ENCODE measurements around the gene AIP. TPM values are rescaled to one million over a fixed set of nuclear protein-coding genes. Genes with fewer than 3 reads are reported as not detected.

The AIP gene
- total RNA-seq, 1 donor from 2014 or later, result 50.1 TPM

DNA sequence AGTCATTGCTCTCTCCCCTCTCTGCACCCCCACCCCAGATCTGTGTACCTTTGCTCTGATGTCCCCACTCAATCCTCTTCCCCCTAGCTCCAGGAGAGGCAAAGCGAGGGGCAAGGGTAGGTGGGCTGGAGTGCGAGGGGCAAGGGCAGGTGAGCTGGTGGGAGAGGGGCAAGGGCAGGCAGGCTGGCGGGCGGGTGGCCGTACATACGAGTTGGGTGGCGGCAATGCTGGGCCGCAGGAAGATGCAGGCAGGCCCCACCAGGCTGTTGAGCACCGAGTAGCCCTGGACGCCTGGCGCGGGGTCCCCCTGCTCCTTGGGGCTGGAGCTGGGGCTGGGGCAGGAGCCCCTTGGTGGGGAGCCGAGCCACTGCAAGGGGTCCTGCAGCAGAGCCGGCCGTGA lies 39.5 kb downstream of the AIP start:
- no peak for DNase-seq (ENCODE audit: low read depth, low spot score)
- Mint-ChIP-seq H3K27ac (ENCODE audit: unreplicated experiment) (no peak overlapping the region), H3K4me3 (no peak overlapping the region), H3K27me3 (ENCODE audit: low read depth) (peaks cover 1% of the 10 kb centered on the region), H3K36me3 (ENCODE audit: low read depth) (peaks cover 1% of the 10 kb centered on the region), H3K4me1 (peaks cover 9% of the 10 kb centered on the region), H3K9me3 (peaks cover 4% of the 10 kb centered on the region)
- TF ChIP-seq, protein P1, sequence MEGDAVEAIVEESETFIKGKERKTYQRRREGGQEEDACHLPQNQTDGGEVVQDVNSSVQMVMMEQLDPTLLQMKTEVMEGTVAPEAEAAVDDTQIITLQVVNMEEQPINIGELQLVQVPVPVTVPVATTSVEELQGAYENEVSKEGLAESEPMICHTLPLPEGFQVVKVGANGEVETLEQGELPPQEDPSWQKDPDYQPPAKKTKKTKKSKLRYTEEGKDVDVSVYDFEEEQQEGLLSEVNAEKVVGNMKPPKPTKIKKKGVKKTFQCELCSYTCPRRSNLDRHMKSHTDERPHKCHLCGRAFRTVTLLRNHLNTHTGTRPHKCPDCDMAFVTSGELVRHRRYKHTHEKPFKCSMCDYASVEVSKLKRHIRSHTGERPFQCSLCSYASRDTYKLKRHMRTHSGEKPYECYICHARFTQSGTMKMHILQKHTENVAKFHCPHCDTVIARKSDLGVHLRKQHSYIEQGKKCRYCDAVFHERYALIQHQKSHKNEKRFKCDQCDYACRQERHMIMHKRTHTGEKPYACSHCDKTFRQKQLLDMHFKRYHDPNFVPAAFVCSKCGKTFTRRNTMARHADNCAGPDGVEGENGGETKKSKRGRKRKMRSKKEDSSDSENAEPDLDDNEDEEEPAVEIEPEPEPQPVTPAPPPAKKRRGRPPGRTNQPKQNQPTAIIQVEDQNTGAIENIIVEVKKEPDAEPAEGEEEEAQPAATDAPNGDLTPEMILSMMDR (conservative IDR thresholded peaks at IDR 0.05), result no peak

- Mint-ChIP-seq H3K36me3 (ENCODE audit: low read depth) (peaks cover 2% of the 10 kb centered on the region), H3K4me1 (peaks cover 9% of the 10 kb centered on the region), H3K4me3 (no peak within 1 kb of the TSS), H3K9me3 (peaks cover 8% of the 10 kb centered on the region), H3K27ac (ENCODE audit: unreplicated experiment) (no peak within 1 kb of the TSS), H3K27me3 (ENCODE audit: low read depth) (peaks cover 4% of the 10 kb centered on the region)
- TF ChIP-seq, protein P1 (conservative IDR thresholded peaks at IDR 0.05), result no peak
- DNase-seq (ENCODE audit: low read depth, low spot score), result no peak
Observed at GRCh38 chr11:67522844-67523555, 40.2 kb downstream of the AIP start, which contains the start of gene CABP2. CABP2 (minus strand) TSS chr11:67523446; CDS start chr11:67523326, 120 bp downstream.

DNA sequence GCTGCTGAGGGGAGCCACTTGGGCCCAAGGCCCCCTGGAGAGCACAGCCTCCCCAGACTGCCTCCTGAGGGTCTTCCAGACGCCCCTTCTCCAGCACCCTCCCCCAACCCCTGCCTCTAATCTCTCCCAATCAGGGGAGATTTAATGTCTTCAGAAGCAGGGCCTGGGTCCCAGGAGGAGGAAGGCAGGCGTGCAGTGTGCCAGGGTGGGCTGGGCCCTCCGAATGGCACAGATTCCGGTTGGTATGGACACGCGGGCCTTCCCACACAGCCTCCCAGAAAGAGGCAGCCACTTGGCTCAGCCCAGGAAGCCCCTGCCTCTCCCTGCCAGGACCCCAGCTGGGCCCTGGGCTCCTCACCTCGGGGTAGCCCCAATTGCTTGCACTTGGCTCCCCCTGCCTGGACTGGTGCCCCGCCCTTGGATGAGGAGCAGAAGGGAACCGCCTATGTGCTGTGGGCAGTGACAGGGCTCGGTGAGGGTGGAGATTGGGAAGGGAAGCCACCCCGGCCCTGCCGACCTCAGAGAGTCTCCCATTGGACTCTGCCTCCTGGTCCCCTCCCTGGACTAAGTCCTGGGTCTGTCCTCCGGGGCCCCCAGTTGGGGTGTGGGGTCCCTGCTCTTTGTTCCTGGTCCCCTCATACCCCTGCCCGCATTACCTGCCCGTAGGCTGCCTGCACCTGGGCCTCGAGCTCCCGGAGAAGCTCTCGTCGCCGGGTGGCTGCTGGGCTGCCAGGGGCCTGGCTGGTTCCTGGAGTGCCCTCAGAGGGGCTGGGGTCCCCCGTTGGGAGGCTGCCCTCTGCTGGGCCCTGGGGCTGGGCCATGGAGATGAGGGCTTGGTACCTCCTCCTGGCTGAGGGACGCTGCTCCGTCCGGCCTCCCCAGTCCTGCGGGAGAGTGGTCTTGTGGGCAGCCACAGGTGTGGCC lies 41.0 kb downstream of the AIP start:
- DNase-seq (ENCODE audit: low read depth, low spot score), result no peak
- TF ChIP-seq, protein P1 (conservative IDR thresholded peaks at IDR 0.05), result no peak
- Mint-ChIP-seq H3K4me1 (peaks cover 9% of the 10 kb centered on the region), H3K27ac (ENCODE audit: unreplicated experiment) (no peak overlapping the region), H3K4me3 (no peak overlapping the region), H3K9me3 (peaks cover 11% of the 10 kb centered on the region), H3K36me3 (ENCODE audit: low read depth) (peaks cover 2% of the 10 kb centered on the region), H3K27me3 (ENCODE audit: low read depth) (peaks cover 4% of the 10 kb centered on the region)

- no peak for DNase-seq (ENCODE audit: low read depth, low spot score)
- peak overlapping the region; percentile 86 for H3K27ac Mint-ChIP-seq (ENCODE audit: unreplicated experiment)
- peaks cover 9% of the 10 kb centered on the region for H3K4me1 Mint-ChIP-seq
- H3K27me3 Mint-ChIP-seq (ENCODE audit: low read depth), result peaks cover 7% of the 10 kb centered on the region
- H3K36me3 Mint-ChIP-seq (ENCODE audit: low read depth), result peaks cover 2% of the 10 kb centered on the region
- TF ChIP-seq, protein P1 (conservative IDR thresholded peaks at IDR 0.05), result no peak
- H3K4me3 Mint-ChIP-seq, result no peak overlapping the region
- H3K9me3 Mint-ChIP-seq, result peaks cover 11% of the 10 kb centered on the region
Observed at GRCh38 chr11:67524480-67524808, 41.6 kb downstream of the AIP start.

- Mint-ChIP-seq H3K27ac (ENCODE audit: unreplicated experiment) (peak overlapping the region; percentile 6), H3K36me3 (ENCODE audit: low read depth) (peaks cover 2% of the 10 kb centered on the region), H3K9me3 (peaks cover 11% of the 10 kb centered on the region), H3K27me3 (ENCODE audit: low read depth) (peaks cover 7% of the 10 kb centered on the region), H3K4me1 (peaks cover 9% of the 10 kb centered on the region), H3K4me3 (no peak overlapping the region)
- DNase-seq (ENCODE audit: low read depth, low spot score), result no peak
- TF ChIP-seq, protein P1 (conservative IDR thresholded peaks at IDR 0.05), result no peak
Observed at GRCh38 chr11:67525275-67525976, 42.6 kb downstream of the AIP start.

Measured in neural crest cell (in vitro differentiated cells).